Measurements from ENCODE around the gene GPR42.

- TF ChIP-seq EZH2 (IDR thresholded peaks at IDR 0.05; ENCODE audit: borderline replicate concordance, control insufficient read depth, low read depth, low read length) = no peak
- no peak for TF ChIP-seq CTCF (IDR thresholded peaks at IDR 0.05 in 2 of 3, conservative IDR thresholded peaks at IDR 0.05 in 1 of 3; ENCODE audit: control insufficient read depth in 2 of 3, extremely low read depth in 1 of 3, insufficient read depth in 1 of 3, low read depth in 3 of 3, low read length in 3 of 3)
- no peak for TF ChIP-seq ATF7 (IDR thresholded peaks at IDR 0.05; ENCODE audit: low read depth)
- TF ChIP-seq POLR2AphosphoS5 (IDR thresholded peaks at IDR 0.05; ENCODE audit: low read length) = no peak
- TF ChIP-seq EED (IDR thresholded peaks at IDR 0.05; ENCODE audit: low read depth) = no peak
- TF ChIP-seq RCOR1 (conservative IDR thresholded peaks at IDR 0.05; ENCODE audit: low read depth, low read length) = no peak
- TF ChIP-seq LARP7 (IDR thresholded peaks at IDR 0.05) = no peak
- no peak for TF ChIP-seq ATF2 (IDR thresholded peaks at IDR 0.05; ENCODE audit: low read length)
- no peak for TF ChIP-seq ZBTB40 (IDR thresholded peaks at IDR 0.05; ENCODE audit: borderline replicate concordance)
- TF ChIP-seq NFXL1 (IDR thresholded peaks at IDR 0.05; ENCODE audit: borderline replicate concordance) = no peak
- TF ChIP-seq POLR2AphosphoS2 (IDR thresholded peaks at IDR 0.05; ENCODE audit: low read depth, low read length) = no peak
These were observed 1.3 kb upstream of the GPR42 start for GRCh38 chr19:35369522-35369921.

Data from GM12878 (cell line).